ENCODE results near the gene KRT37. TPM values are rescaled to one million over a fixed set of nuclear protein-coding genes. Genes with fewer than 3 reads are reported as not detected.

KRT37 gene
- total RNA-seq, 2 donors from 2014 or later, result not detected

DNA sequence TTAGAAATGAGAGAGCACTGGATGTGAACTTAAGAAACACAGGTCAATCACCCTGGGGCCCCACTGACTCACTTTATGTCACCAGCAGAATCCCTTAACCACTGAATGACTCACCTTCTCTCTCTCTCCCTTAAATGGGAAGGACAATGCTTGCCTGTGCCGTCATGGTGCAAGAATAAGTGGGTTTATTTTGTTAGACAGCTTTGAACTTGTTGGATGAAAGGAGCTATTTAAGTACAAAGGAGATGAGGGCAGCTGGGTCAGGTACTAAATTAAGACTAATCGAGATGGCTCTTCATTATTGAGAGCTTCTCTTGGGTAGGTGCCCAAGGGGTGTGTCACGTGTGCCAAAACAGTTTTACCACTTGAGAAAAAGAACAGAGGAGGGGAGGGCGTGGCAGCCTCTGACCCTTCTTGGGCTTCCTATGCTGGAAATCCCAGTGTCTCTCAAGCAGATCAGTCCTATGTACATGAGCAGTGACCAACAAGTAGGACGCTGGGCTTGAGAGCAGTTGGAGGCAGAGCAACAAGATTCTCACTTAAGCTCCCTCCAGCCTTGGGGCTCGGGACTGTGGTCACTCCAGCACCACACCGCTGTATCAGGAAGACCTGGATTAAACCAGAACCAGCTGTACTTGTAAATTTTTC is 20.2 kb downstream of the KRT37 start:
- H3K27ac ChIP-seq, result no peak overlapping the region
- H3K9me3 ChIP-seq, result no peaks in the 10 kb centered on the region
- no peaks in the 10 kb centered on the region for H3K27me3 ChIP-seq
- TF ChIP-seq POLR2A (IDR thresholded peaks at IDR 0.05), result no peak
- TF ChIP-seq, protein P1, sequence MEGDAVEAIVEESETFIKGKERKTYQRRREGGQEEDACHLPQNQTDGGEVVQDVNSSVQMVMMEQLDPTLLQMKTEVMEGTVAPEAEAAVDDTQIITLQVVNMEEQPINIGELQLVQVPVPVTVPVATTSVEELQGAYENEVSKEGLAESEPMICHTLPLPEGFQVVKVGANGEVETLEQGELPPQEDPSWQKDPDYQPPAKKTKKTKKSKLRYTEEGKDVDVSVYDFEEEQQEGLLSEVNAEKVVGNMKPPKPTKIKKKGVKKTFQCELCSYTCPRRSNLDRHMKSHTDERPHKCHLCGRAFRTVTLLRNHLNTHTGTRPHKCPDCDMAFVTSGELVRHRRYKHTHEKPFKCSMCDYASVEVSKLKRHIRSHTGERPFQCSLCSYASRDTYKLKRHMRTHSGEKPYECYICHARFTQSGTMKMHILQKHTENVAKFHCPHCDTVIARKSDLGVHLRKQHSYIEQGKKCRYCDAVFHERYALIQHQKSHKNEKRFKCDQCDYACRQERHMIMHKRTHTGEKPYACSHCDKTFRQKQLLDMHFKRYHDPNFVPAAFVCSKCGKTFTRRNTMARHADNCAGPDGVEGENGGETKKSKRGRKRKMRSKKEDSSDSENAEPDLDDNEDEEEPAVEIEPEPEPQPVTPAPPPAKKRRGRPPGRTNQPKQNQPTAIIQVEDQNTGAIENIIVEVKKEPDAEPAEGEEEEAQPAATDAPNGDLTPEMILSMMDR (IDR thresholded peaks at IDR 0.05), result no peak
- DNase-seq (no peak), ATAC-seq (no peak)
- no peaks in the 10 kb centered on the region for H3K36me3 ChIP-seq (replicated peaks in 1 of 2; ENCODE audit: insufficient read depth in 1 of 2, low read depth in 2 of 2)
- no peak overlapping the region for H3K4me3 ChIP-seq
- intact Hi-C loops (cut with DNase I), result no loop called here
- WGBS, 2 donors, result 61 to 62% methylated on average over 7 of the region's 7 CpGs
- no peaks in the 10 kb centered on the region for H3K4me1 ChIP-seq

DNA sequence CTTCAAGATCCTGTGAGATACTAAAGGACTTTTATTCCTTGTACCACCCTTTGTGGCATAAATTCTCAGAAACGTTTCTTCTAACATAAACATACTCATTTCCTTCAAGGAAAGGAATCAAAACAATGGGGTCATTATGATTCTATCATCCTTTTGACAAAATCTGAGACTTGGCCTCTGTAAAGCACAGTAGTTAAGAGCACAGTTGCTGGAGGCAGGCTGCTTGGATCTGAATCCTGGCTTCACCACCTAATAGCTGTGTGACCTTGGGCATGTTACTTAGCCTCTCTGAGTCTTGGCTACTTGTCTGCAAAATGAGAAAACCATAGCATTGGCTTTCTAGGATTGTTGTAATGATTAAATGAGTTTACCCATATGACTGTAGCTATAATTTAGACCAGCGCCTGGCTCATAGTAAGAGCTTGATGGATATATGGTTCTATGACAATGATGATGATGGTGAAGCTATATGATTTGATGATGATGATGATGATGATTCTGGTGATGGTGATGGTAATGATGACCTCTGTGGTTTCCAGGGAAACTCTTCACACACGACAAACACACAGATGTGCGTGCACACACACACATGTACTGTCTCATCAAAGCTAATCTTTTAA is 20.9 kb downstream of the KRT37 start:
- no peak for TF ChIP-seq POLR2A (IDR thresholded peaks at IDR 0.05)
- TF ChIP-seq, protein P1 (IDR thresholded peaks at IDR 0.05), result no peak
- intact Hi-C loops (cut with DNase I), result no loop called here
- Histone ChIP-seq H3K27ac (no peak overlapping the region), H3K9me3 (no peaks in the 10 kb centered on the region), H3K4me3 (no peak overlapping the region), H3K27me3 (no peaks in the 10 kb centered on the region), H3K36me3 (replicated peaks in 1 of 2; ENCODE audit: insufficient read depth in 1 of 2, low read depth in 2 of 2) (no peaks in the 10 kb centered on the region), H3K4me1 (no peaks in the 10 kb centered on the region)
- ATAC-seq (no peak), DNase-seq (no peak)
- WGBS, 2 donors, result 53 to 61% methylated on average over 4 of the region's 4 CpGs

GRCh38 chr17:41402161-41402560 is 22.2 kb downstream of the KRT37 start:
- DNase-seq (no peak), ATAC-seq (no peak)
- Histone ChIP-seq H3K4me3 (no peak overlapping the region), H3K27ac (no peak overlapping the region), H3K27me3 (no peaks in the 10 kb centered on the region), H3K36me3 (replicated peaks in 1 of 2; ENCODE audit: insufficient read depth in 1 of 2, low read depth in 2 of 2) (no peaks in the 10 kb centered on the region), H3K9me3 (no peaks in the 10 kb centered on the region), H3K4me1 (no peaks in the 10 kb centered on the region)
- WGBS, 2 donors, result 85 to 89% methylated on average over 5 of the region's 5 CpGs
- no peak for TF ChIP-seq POLR2A (IDR thresholded peaks at IDR 0.05)
- TF ChIP-seq, protein P1 (IDR thresholded peaks at IDR 0.05), result no peak
- intact Hi-C loops (cut with DNase I), result no loop called here

- Histone ChIP-seq H3K9me3 (no peaks in the 10 kb centered on the region), H3K27ac (no peak within 1 kb of the TSS), H3K27me3 (no peaks in the 10 kb centered on the region), H3K4me3 (no peak within 1 kb of the TSS), H3K36me3 (replicated peaks in 1 of 2; ENCODE audit: insufficient read depth in 1 of 2, low read depth in 2 of 2) (no peaks in the 10 kb centered on the region), H3K4me1 (no peaks in the 10 kb centered on the region)
- intact Hi-C loops (cut with DNase I), result no loop called here
- TF ChIP-seq, protein P1 (IDR thresholded peaks at IDR 0.05), result no peak
- TF ChIP-seq POLR2A (IDR thresholded peaks at IDR 0.05), result no peak
- no peak for ATAC-seq
- 80 to 82% methylated on average over 16 of the region's 16 CpGs for WGBS, 2 donors
- DNase-seq, result no peak
Measured at GRCh38 chr17:41396996-41397660, 27.3 kb downstream of the KRT37 start, which contains the start of gene KRT31. KRT31 (minus strand) TSS chr17:41397608; CDS start chr17:41397539, 69 bp downstream.

Data from body of pancreas (tissue), 4 donors.